COLO829 (cell line): ENCODE measurements around the gene ANO1.

ENCODE experiments used
- DNase-seq: peaks from one replicate; pipeline ENCODE4 v3.0.0; 2012; ENCODE audit warnings: low spot score

ANO1 gene

GRCh38 chr11:70095541-70096252, 17.6 kb downstream of the ANO1 start:
- DNase-seq = no peak

- no peak for DNase-seq
These were observed 19.9 kb downstream of the ANO1 start for GRCh38 chr11:70097783-70098563.

- DNase-seq = no peak
These were observed 20.8 kb downstream of the ANO1 start for GRCh38 chr11:70098936-70099335.

- no peak for DNase-seq
These were observed 21.6 kb downstream of the ANO1 start for GRCh38 chr11:70099578-70100279.

GRCh38 chr11:70100280-70100603, 22.1 kb downstream of the ANO1 start:
- no peak for DNase-seq

GRCh38 chr11:70100791-70101190, 22.7 kb downstream of the ANO1 start:
- no peak for DNase-seq

- DNase-seq = no peak
These were observed 25.3 kb downstream of the ANO1 start for GRCh38 chr11:70103256-70103975.

GRCh38 chr11:70104419-70104818, 26.3 kb downstream of the ANO1 start:
- DNase-seq = no peak

GRCh38 chr11:70104961-70105360, 26.8 kb downstream of the ANO1 start:
- DNase-seq = no peak

GRCh38 chr11:70105369-70105754, 27.2 kb downstream of the ANO1 start:
- DNase-seq = no peak

GRCh38 chr11:70105755-70106571, 27.8 kb downstream of the ANO1 start:
- no peak for DNase-seq

- DNase-seq = no peak
These were observed 28.6 kb downstream of the ANO1 start for GRCh38 chr11:70106757-70107156.

- no peak for DNase-seq
These were observed 29.1 kb downstream of the ANO1 start for GRCh38 chr11:70107191-70107590.

GRCh38 chr11:70107756-70108155, 29.6 kb downstream of the ANO1 start:
- no peak for DNase-seq

GRCh38 chr11:70108250-70108649, 30.1 kb downstream of the ANO1 start:
- DNase-seq = no peak

- DNase-seq = no peak
These were observed 30.9 kb downstream of the ANO1 start for GRCh38 chr11:70109006-70109405.

- DNase-seq = no peak
These were observed 31.8 kb downstream of the ANO1 start for GRCh38 chr11:70109903-70110302.

- no peak for DNase-seq
These were observed 32.5 kb downstream of the ANO1 start for GRCh38 chr11:70110538-70111055.

- peak; percentile 83 for DNase-seq
These were observed 33.3 kb downstream of the ANO1 start for GRCh38 chr11:70111269-70112016.

- DNase-seq = peak; percentile 43
These were observed 33.9 kb downstream of the ANO1 start for GRCh38 chr11:70112017-70112434.

- DNase-seq = no peak
These were observed 35.7 kb downstream of the ANO1 start for GRCh38 chr11:70113801-70114200.
